HG03103 (cell line): ENCODE measurements around the gene YAF2.
"Not testable (repeated sequence)": the region's sequence is repeated elsewhere in the genome, so short reads cannot be mapped to it uniquely, and the experiment has no call there.

Experiments
- ATAC-seq: cut with Tn5 transposase; IDR thresholded peaks from one replicate; pipeline ENCODE4 v1.9.1; 2021; ENCODE audit warnings: low read depth; ENCODE audit not compliant: unreplicated experiment

YAF2 gene

GRCh38 chr12:42255866-42256261 is 17.8 kb upstream of the YAF2 start:
- ATAC-seq = no peak

- no peak for ATAC-seq
Observed at GRCh38 chr12:42255221-42255865, 17.3 kb upstream of the YAF2 start.

- ATAC-seq = not testable (repeated sequence)
Observed at GRCh38 chr12:42252645-42253044, 14.6 kb upstream of the YAF2 start.

GRCh38 chr12:42249033-42249432 is 11.0 kb upstream of the YAF2 start:
- not testable (repeated sequence) for ATAC-seq

- ATAC-seq = no peak
Observed at GRCh38 chr12:42240131-42240750, 2.2 kb upstream of the YAF2 start.

- peak; percentile 30 for ATAC-seq
Observed at GRCh38 chr12:42237853-42238239, 202 bp downstream of the YAF2 start.

GRCh38 chr12:42237052-42237852 is 796 bp downstream of the YAF2 start:
- ATAC-seq = peak; percentile 75

GRCh38 chr12:42236017-42236416 is 2.0 kb downstream of the YAF2 start:
- no peak for ATAC-seq

GRCh38 chr12:42235426-42235825 is 2.6 kb downstream of the YAF2 start:
- no peak for ATAC-seq

GRCh38 chr12:42234970-42235369 is 3.1 kb downstream of the YAF2 start:
- ATAC-seq = no peak

- ATAC-seq = not testable (repeated sequence)
Observed at GRCh38 chr12:42227525-42227924, 10.5 kb downstream of the YAF2 start.

GRCh38 chr12:42224501-42224900 is 13.5 kb downstream of the YAF2 start:
- ATAC-seq = not testable (repeated sequence)

- ATAC-seq = no peak
Observed at GRCh38 chr12:42222724-42223123, 15.3 kb downstream of the YAF2 start.

GRCh38 chr12:42221726-42222125 is 16.3 kb downstream of the YAF2 start:
- ATAC-seq = no peak

GRCh38 chr12:42217656-42218055 is 20.4 kb downstream of the YAF2 start:
- ATAC-seq = no peak

GRCh38 chr12:42216737-42217136 is 21.3 kb downstream of the YAF2 start:
- no peak for ATAC-seq

- not testable (repeated sequence) for ATAC-seq
Observed at GRCh38 chr12:42215759-42216158, 22.3 kb downstream of the YAF2 start.

- no peak for ATAC-seq
Observed at GRCh38 chr12:42213954-42214426, 24.1 kb downstream of the YAF2 start.

GRCh38 chr12:42213023-42213422 is 25.0 kb downstream of the YAF2 start:
- peak; percentile 53 for ATAC-seq

GRCh38 chr12:42208574-42208973 is 29.5 kb downstream of the YAF2 start:
- ATAC-seq = no peak

- no peak for ATAC-seq
Observed at GRCh38 chr12:42204819-42205218, 33.2 kb downstream of the YAF2 start.
